Sigmoid colon (tissue), 7 donors: ENCODE results near the gene RAET1G. TPM values are rescaled to one million over a fixed set of nuclear protein-coding genes. Genes with fewer than 3 reads are reported as not detected.

Experiments used
- DNase-seq: peaks from one replicate; pipeline ENCODE4 v3.0.0-alpha.2; 2019
- H3K27ac ChIP-seq, 4 donors: fragments of 200-600 bp; sonication (generic); one replicate each; pipeline ENCODE4 v1.5.1; 2016 to 2019; ENCODE audit warnings: mild to moderate bottlenecking in 1 of 4
- H3K27me3 ChIP-seq, 3 donors: fragments of 200-600 bp; sonication (generic); one replicate each; pipeline ENCODE4 v1.5.1; 2019; ENCODE audit warnings: mild to moderate bottlenecking in 1 of 3
- H3K36me3 ChIP-seq, 4 donors: fragments of 200-600 bp; sonication (generic); one replicate each; pipeline ENCODE4 v1.5.1; 2016 to 2019
- H3K4me1 ChIP-seq, 4 donors: fragments of 200-600 bp; sonication (generic); one replicate each; pipeline ENCODE4 v1.5.1; 2017 to 2019
- H3K4me3 ChIP-seq, 4 donors: fragments of 200-600 bp; sonication (generic); one replicate each; pipeline ENCODE4 v1.5.1; 2017 to 2019; ENCODE audit warnings: mild to moderate bottlenecking in 2 of 4, moderate library complexity in 1 of 4
- H3K9me3 ChIP-seq, 4 donors: fragments of 200-600 bp in 3 of 4; sonication (generic) in 3 of 4; one replicate each; pipeline versions ENCODE4 v1.5.1 to v1.6.1; 2013 to 2019
- CTCF ChIP-seq, 4 experiments: fragments of 450-650 bp in 3 of 4; fragments of 200-600 bp in 1 of 4; IDR thresholded peaks; one replicate each; pipeline ENCODE4 v1.5.1; 2016 to 2019; ENCODE audit warnings: antibody characterized with exemption in 4 of 4, mild to moderate bottlenecking in 3 of 4, moderate library complexity in 2 of 4
- EP300 ChIP-seq, 4 donors: sonication (generic); formaldehyde crosslinking; IDR thresholded peaks; one replicate each; pipeline ENCODE4 v1.6.1; 2017; ENCODE audit warnings: antibody characterized with exemption in 4 of 4
- POLR2A ChIP-seq, 2 donors: fragments of 450-650 bp; IDR thresholded peaks; one replicate each; pipeline ENCODE4 v1.6.1; 2016; ENCODE audit warnings: antibody characterized with exemption in 2 of 2, mild to moderate bottlenecking in 2 of 2, moderate library complexity in 2 of 2
- POLR2AphosphoS5 ChIP-seq, 4 donors: sonication (generic); formaldehyde crosslinking; IDR thresholded peaks; one replicate each; pipeline ENCODE4 v1.6.1; 2017; ENCODE audit warnings: antibody characterized with exemption in 4 of 4
- WGBS, 2 donors: extraction: QIAGEN DNeasy Blood & Tissue Kit; methylation state at CpG; one replicate each; pipeline ENCODE4 v1.1.7; 2013; 5-methylcytosine and 5-hydroxymethylcytosine counted together
- intact Hi-C: fragments of 100-400 bp; cut with DNase I; formaldehyde crosslinking; loops from one replicate; pipeline ENCODE4 v1.15.1; 2023
- polyA plus RNA-seq, 3 donors: library from polyadenylated mRNA; stranded (reverse); fragments of 200-250 nt; gene quantifications; one replicate each; pipeline ENCODE4 v1.2.3, GENCODE V29; 2013
- total RNA-seq, 4 donors: library from RNA; depleted of rRNA; stranded (reverse); fragments of >200 nt; gene quantifications; one replicate each; pipeline ENCODE4 v1.1.0, GENCODE V29; 2016
- donor health status: healthy with polysubstance abuse.
- donor health status: Bipolar disorder and iron deficiency.
- donor health status: healthy.

RAET1G gene
- total and polyA plus RNA-seq, 7 donors = 0.23 TPM; not detected in 6

GRCh38 chr6:149934249-149935156 is 11.6 kb upstream of the RAET1G start:
- no peaks in the 10 kb centered on the region for H3K36me3 ChIP-seq
- WGBS, 2 donors = 29 to 37% methylated on average over 11 of the region's 11 CpGs
- no peak overlapping the region for H3K27ac ChIP-seq
- no peak for DNase-seq
- H3K4me3 ChIP-seq = no peak overlapping the region
- no peak for TF ChIP-seq EP300 (IDR thresholded peaks at IDR 0.05)
- peak; percentile 53 to 82 (median 77) for TF ChIP-seq CTCF (IDR thresholded peaks at IDR 0.05)
- no peak for TF ChIP-seq POLR2AphosphoS5 (IDR thresholded peaks at IDR 0.05)
- no peak for TF ChIP-seq POLR2A (IDR thresholded peaks at IDR 0.05)
- peaks cover 0 to 15% (median 12%) of the 10 kb centered on the region in 4 donors for H3K4me1 ChIP-seq
- H3K9me3 ChIP-seq = no peaks in the 10 kb centered on the region
- H3K27me3 ChIP-seq = peaks cover 26 to 98% (median 75%) of the 10 kb centered on the region in 3 donors
- intact Hi-C loops = loop anchor here (1.0 kb wide), 1 partner anchor 83 kb away; no protein-coding TSS in a partner anchor

DNA sequence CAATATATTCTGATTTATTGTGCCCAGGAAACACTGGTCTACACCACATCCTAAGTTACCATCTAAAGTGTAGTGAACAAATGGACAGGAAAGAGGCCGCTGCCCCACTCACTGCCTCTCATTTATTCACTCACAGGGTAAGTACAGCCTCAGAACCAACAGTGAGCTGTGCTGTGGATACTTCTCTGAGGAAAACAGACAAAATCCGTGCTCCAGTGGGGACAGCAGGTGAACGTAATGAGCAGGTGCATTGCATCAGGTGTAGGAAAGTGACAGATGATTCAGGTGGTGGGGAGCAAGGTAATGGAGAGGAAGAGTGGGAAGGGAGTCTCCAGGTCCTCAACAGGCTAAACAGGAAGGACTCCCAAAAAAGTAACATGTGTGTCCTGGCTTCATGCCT is 10.5 kb upstream of the RAET1G start:
- Histone ChIP-seq H3K4me1 (peaks cover 0 to 5% (median 4%) of the 10 kb centered on the region in 4 donors), H3K27ac (no peak overlapping the region), H3K9me3 (no peaks in the 10 kb centered on the region), H3K36me3 (no peaks in the 10 kb centered on the region), H3K4me3 (no peak overlapping the region), H3K27me3 (peaks cover 16 to 94% (median 72%) of the 10 kb centered on the region in 3 donors)
- intact Hi-C loops = no loop called here
- no peak for DNase-seq
- TF ChIP-seq POLR2A (IDR thresholded peaks at IDR 0.05) (no peak), CTCF (IDR thresholded peaks at IDR 0.05) (no peak), POLR2AphosphoS5 (IDR thresholded peaks at IDR 0.05) (no peak), EP300 (IDR thresholded peaks at IDR 0.05) (no peak)
- 28 to 29% methylated on average over 3 of the region's 3 CpGs for WGBS, 2 donors

GRCh38 chr6:149933036-149933435 is 10.1 kb upstream of the RAET1G start:
- no peak overlapping the region for H3K4me3 ChIP-seq
- peaks cover 12 to 90% (median 68%) of the 10 kb centered on the region in 3 donors for H3K27me3 ChIP-seq
- no peaks in the 10 kb centered on the region for H3K36me3 ChIP-seq
- H3K4me1 ChIP-seq = peaks cover 0 to under 1% (median under 1%) of the 10 kb centered on the region in 4 donors
- 56 to 67% methylated on average over 5 of the region's 5 CpGs for WGBS, 2 donors
- TF ChIP-seq EP300 (IDR thresholded peaks at IDR 0.05) (no peak), CTCF (IDR thresholded peaks at IDR 0.05) (no peak), POLR2AphosphoS5 (IDR thresholded peaks at IDR 0.05) (no peak), POLR2A (IDR thresholded peaks at IDR 0.05) (no peak)
- DNase-seq = no peak
- intact Hi-C loops = no loop called here
- no peaks in the 10 kb centered on the region for H3K9me3 ChIP-seq
- no peak overlapping the region for H3K27ac ChIP-seq

- 55 to 70% methylated on average over 6 of the region's 6 CpGs for WGBS, 2 donors
- no peak for DNase-seq
- Histone ChIP-seq H3K4me3 (no peak overlapping the region), H3K9me3 (no peaks in the 10 kb centered on the region), H3K27me3 (peaks cover 8 to 76% (median 55%) of the 10 kb centered on the region in 3 donors), H3K27ac (no peak overlapping the region), H3K4me1 (no peaks in the 10 kb centered on the region), H3K36me3 (no peaks in the 10 kb centered on the region)
- TF ChIP-seq POLR2A (IDR thresholded peaks at IDR 0.05) = no peak
- TF ChIP-seq CTCF (IDR thresholded peaks at IDR 0.05) = no peak
- no peak for TF ChIP-seq EP300 (IDR thresholded peaks at IDR 0.05)
- TF ChIP-seq POLR2AphosphoS5 (IDR thresholded peaks at IDR 0.05) = no peak
- intact Hi-C loops = no loop called here
Measured at GRCh38 chr6:149931501-149931900, 8.6 kb upstream of the RAET1G start.
